HG03196 (cell line): Measurements from ENCODE around the gene IFNAR1.

Experiments used
- ATAC-seq: cut with Tn5 transposase; IDR thresholded peaks from one replicate; pipeline ENCODE4 v1.9.1; 2021; ENCODE audit not compliant: unreplicated experiment

The IFNAR1 gene

DNA sequence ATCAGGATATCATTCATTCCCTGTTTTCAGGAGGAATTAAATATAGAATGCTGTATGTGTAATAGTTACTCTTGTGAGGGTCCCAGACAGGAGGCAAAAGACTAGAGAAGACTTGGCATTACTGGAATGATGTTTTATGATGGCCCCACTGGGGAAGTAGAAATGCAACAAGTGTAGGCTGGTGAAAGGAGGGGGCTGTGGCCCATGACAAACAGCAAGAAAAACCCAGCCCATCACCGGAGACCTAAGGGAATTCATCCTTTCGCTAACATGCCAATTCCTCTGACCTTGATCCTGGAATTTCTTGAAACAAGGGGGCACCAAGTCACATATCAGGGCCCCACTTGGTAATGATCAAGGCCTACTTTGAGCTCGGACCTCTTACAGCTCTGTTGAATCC is 72.9 kb downstream of the IFNAR1 start:
- ATAC-seq, result no peak

DNA sequence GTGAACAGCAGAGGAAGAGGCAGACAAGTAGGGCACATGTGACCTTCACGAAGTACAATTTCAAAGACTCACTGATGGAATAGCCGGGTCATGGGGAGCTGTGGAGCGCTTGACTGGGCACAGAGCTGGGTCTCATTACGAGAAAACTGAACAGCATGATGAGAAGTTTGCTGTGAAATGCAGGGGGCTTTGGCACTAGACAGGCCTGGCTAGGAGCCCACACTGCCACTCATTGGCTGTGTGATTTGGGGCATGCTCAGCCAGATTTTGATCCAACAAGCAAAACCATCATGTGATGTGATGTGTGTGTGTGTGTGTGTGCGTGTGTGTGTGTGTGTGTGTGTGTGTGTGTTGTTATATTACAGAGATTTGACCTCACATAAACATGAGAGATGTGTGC is 73.6 kb downstream of the IFNAR1 start:
- ATAC-seq, result no peak

DNA sequence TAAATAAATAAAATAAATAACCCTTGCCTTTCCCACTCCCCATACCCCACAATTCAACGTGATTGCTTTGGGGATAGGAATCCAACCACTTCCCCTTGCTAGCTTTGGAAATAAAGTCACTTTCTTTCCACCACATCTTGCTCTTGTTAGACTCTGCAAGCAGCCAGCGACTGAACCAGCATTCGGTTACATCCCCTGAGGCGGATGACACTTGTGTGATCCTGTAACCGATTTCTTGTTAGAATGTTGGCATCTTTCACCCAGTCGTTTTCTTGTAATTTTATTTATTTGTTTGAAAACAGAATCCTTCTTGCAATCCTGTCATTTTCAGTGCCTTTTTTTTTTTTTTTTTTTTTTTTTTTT is 76.8 kb downstream of the IFNAR1 start:
- ATAC-seq, result no peak

DNA sequence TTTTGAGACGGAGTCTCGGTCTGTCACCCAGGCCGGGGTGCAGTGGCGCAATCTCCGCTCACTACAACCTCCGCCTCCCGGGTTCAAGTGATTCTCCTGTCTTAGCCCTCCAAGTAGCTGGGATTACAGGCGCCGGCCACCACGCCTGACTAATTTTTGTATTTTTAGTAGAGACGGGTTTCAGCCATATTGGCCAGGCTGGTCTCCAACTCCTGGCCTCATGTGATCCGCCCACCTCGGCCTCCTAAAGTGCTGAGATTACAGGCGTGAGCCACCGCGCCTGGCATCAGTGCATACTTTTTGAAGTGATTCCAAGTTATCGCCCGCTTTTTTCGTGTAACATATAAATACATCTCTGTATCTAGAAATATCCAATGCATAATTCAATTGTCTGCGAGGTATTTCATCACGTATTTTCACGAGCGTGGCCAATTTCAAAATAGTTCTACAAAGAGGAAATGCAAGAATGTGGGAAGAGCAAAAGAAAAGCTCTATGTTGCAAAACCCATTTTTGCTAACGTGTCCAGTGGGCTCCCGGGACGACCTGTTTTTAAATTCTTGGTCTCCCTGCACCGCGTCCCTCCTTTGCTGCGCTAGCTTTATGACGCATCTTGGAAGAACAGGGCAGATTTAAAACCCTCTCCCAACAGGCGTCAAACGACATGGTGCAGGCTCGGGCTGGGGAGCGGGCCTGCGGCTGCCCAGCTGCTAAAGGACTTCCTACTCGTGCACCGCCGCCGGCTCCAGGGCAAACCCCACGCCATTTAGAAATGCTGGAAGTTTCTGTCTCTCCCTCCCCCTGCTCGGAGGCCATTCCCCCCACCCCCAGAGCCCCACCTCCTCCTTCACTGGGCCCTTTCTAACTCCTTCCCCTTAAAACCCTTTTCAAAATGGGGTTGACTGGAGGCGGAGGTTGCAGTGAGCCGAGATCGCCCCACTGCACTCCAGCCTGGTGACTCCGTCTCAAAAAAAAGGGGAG is 77.5 kb downstream of the IFNAR1 start:
- ATAC-seq, result no peak

DNA sequence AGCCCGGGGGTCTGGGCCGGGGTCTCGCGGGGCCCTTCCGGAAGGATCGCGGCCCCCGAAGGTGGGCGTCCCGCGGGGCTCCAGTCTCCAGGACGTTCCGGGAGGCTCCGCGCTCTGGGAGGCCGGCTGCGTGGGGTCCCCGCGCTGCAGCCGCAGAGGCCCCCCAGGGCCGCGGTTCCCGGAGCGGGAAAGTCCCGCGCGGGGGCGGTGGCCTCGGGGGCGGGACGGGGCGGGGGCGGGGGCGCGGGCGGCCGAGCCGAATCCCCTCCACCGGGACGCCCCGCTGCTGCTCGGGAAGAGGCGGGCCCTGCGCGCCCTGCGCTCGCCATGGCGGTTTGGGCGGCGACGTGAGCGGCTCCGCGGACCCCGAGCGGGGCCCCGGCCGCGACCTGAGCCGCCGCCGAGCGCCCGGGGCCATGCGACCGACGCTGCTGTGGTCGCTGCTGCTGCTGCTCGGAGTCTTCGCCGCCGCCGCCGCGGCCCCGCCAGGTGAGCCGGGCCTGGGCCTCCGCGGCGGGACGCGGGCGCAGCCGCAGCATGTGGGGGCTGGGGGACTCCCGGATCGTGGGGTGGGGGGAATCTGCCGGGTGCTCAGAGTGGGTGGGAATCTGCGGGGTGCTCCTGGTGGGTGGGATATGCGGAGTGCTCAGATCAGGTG is 78.5 kb downstream of the IFNAR1 start, which contains the start of gene IFNGR2:
IFNGR2 (plus strand) TSS at position 286 of the 658 bp plus-strand sequence; CDS start at position 417, 131 bp downstream.
- ATAC-seq, result no peak

DNA sequence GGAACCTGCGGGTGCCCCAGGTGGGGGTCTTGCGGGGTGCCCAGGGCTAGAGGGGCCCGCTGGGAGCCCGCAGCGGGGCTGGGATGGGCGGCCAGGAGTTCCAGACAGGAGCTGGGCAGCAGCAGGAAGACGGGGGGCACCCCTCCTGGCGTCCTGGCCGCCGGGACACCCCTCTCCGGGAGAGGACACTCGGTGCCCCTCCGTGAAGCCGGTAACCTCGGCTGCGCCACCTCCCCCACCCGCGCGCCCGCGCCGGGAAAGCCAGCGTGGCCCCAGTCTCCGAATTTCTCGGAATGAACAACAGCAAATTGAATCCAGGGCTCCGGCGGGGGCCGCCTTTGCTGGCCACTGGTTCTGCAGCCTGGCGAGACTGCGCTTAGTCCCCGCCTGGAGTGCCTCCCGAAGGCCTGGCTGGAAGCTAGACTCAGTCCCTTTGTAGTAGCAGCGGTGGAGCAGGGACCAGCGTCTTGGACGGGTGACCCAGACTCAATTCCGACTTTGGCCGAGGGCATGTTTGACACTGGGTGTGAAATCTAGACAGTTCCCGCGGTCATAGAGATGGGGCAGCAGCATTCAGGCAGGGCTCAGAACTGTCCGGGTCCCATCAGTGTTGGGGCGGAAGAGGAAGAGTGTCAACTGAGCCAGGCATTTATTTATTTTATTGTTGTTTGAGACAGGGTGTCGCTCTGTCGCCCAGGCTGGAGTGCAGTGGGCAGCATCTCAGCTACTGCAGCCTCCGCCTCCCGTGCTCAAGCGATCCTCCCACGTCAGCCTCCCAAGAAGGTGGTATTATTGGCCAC is 79.2 kb downstream of the IFNAR1 start:
- no peak for ATAC-seq

DNA sequence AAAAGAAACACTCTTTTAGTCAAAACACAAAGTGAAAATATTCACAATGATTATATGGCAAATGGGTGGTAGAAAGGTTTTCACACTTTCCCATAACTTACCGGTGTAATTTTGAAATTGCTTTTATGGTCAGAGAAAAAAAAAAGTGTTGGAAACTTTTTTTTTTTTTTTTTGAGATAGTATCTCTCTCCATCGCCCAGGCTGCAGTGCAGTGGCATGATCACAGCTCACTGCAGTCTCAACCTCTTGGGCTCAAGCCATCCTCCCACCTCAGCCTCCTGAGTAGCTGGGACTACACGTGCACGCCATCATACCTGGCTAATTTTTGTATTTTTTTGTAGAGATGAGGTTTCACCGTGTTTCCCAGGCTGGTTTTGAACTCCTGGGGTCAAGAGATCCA is 81.7 kb downstream of the IFNAR1 start:
- no peak for ATAC-seq
